HepG2 (cell line): ENCODE data around the gene TXNL4B. TPM values are rescaled to one million over a fixed set of nuclear protein-coding genes. Genes with fewer than 3 reads are reported as not detected.

ENCODE experiments used
- ATAC-seq: fragments of 200-7000 bp; cut with Tn5 transposase; 3 replicates; pipeline ENCODE4 v1.9.1; 2020; ENCODE audit warnings: mild to moderate bottlenecking, moderate library complexity
- BruUV-seq: library from RNA; stranded (reverse); fragments of 400-500 nt; replicated peaks from 2 replicates; lab custom pipeline; 2021; lab: Mats Ljungman, UMichigan
- CTCF ChIA-PET: fragments of 300-600 bp; formaldehyde crosslinking; extraction: SDS; loops from one replicate; lab custom pipeline; 2021; ENCODE audit warnings: low total read pairs, inconsistent platforms, low intra/inter-chr PET ratio; lab: Yijun Ruan, JAX
- POLR2A ChIA-PET: fragments of 350-600 bp; sonication (Branson Sonifier 250); formaldehyde crosslinking; loops from one replicate; lab custom pipeline; 2020; ENCODE audit warnings: antibody characterized with exemption, inconsistent platforms; lab: Yijun Ruan, JAX
- DNase-seq: peaks from one replicate; pipeline ENCODE4 v3.0.0-alpha.2; 2015; ENCODE audit warnings: low spot score
- FAIRE-seq: peaks from 3 replicates; lab custom pipeline; 2011; peaks lifted over from hg19 to GRCh38; lab: Jason Lieb, UNC
- H2AFZ ChIP-seq: one replicate; pipeline ENCODE4 v1.6.1; 2011; ENCODE audit warnings: low read length, inconsistent platforms
- H3K27ac ChIP-seq: fragments of 300-600 bp; 3 replicates; pipeline ENCODE4 v1.8.0; 2011; ENCODE audit warnings: mixed run types, mild to moderate bottlenecking, mixed read lengths, low read length, inconsistent platforms; ENCODE audit not compliant: insufficient read depth; ENCODE audit errors: extremely low read length
- H3K27me3 ChIP-seq, 2 experiments: fragments of 200-600 bp in 1 of 2; 2 replicates in 1 of 2; 3 replicates in 1 of 2; pipeline versions ENCODE4 v1.6.0 to v1.8.0; 2011; ENCODE audit warnings: low read length in 2 of 2, mild to moderate bottlenecking in 2 of 2, moderate library complexity in 2 of 2, inconsistent platforms in 1 of 2; ENCODE audit not compliant: insufficient read depth in 2 of 2, control insufficient read depth in 1 of 2
- H3K36me3 ChIP-seq, 2 experiments: fragments of 200-600 bp in 1 of 2; replicated peaks in 1 of 2; 2 replicates in 1 of 2; 3 replicates in 1 of 2; pipeline versions ENCODE4 v1.5.1 to v1.8.0; 2011; ENCODE audit warnings: low read length in 2 of 2, inconsistent platforms in 1 of 2; ENCODE audit not compliant: insufficient read depth in 2 of 2, control insufficient read depth in 1 of 2
- H3K4me1 ChIP-seq: 2 replicates; pipeline ENCODE4 v1.5.1; 2012; ENCODE audit warnings: low read length, inconsistent platforms; ENCODE audit not compliant: insufficient read depth
- H3K4me2 ChIP-seq: 2 replicates; pipeline ENCODE4 v1.6.0; 2011; ENCODE audit warnings: low read depth, low read length, inconsistent platforms
- H3K4me3 ChIP-seq, 3 experiments: fragments of 200-600 bp in 1 of 3; sonication (generic), shearing (Covaris generic) in 1 of 3; replicated peaks in 1 of 3; 2 replicates each; pipeline ENCODE4 v1.5.1; 2011 to 2016; ENCODE audit warnings: low read length in 3 of 3, inconsistent platforms in 2 of 3, low read depth in 2 of 3, mild to moderate bottlenecking in 2 of 3, control low read depth in 1 of 3, mixed read lengths in 1 of 3; ENCODE audit not compliant: insufficient read depth in 1 of 3
- H3K79me2 ChIP-seq: one replicate; pipeline ENCODE4 v1.6.1; 2011; ENCODE audit warnings: low read length, inconsistent platforms; ENCODE audit not compliant: insufficient read depth
- H3K9ac ChIP-seq: 2 replicates; pipeline ENCODE4 v1.6.0; 2011; ENCODE audit warnings: mild to moderate bottlenecking, low read depth, low read length, inconsistent platforms; ENCODE audit not compliant: insufficient read depth
- H3K9me3 ChIP-seq: 2 replicates; pipeline ENCODE4 v1.5.1; 2012; ENCODE audit warnings: mild to moderate bottlenecking, low read length
- H4K20me1 ChIP-seq: 2 replicates; pipeline ENCODE4 v1.6.0; 2011; ENCODE audit warnings: inconsistent platforms, mild to moderate bottlenecking, low read length, moderate library complexity; ENCODE audit not compliant: insufficient read depth
- ATM ChIP-seq: fragments of 450-650 bp; IDR thresholded peaks from 2 replicates; pipeline ENCODE4 v1.7.1; 2017; ENCODE audit warnings: mild to moderate bottlenecking, borderline replicate concordance
- DPF2 ChIP-seq: sonication (generic); formaldehyde crosslinking; IDR thresholded peaks from 2 replicates; pipeline ENCODE4 v1.4.0; 2020; ENCODE audit warnings: mild to moderate bottlenecking, low read depth, missing genetic modification reagents, borderline replicate concordance
- JARID2 ChIP-seq: sonication (generic); formaldehyde crosslinking; IDR thresholded peaks from 2 replicates; pipeline ENCODE4 v1.8.1; 2023; ENCODE audit warnings: missing genetic modification reagents, inconsistent platforms; ENCODE audit not compliant: insufficient replicate concordance
- KDM6A ChIP-seq: IDR thresholded peaks from 2 replicates; pipeline ENCODE4 v1.6.1; 2016; ENCODE audit warnings: low read depth
- RFX3 ChIP-seq: IDR thresholded peaks from 2 replicates; pipeline ENCODE4 v1.6.1; 2016; ENCODE audit warnings: missing biosample characterization, missing genetic modification reagents
- ZNF326 ChIP-seq: sonication (generic); formaldehyde crosslinking; IDR thresholded peaks from 2 replicates; pipeline ENCODE4 v1.4.0; 2020; ENCODE audit warnings: missing genetic modification reagents, borderline replicate concordance
- ZNF607 ChIP-seq: sonication (generic); formaldehyde crosslinking; IDR thresholded peaks from 2 replicates; pipeline ENCODE4 v1.5.1; 2020; ENCODE audit warnings: missing genetic modification reagents, mild to moderate bottlenecking, borderline replicate concordance
- WGBS: methylation state at CpG from one replicate; pipeline ENCODE4 v1.1.6; 2017; ENCODE audit warnings: low lambda C conversion rate; 5-methylcytosine and 5-hydroxymethylcytosine counted together
- in situ Hi-C: cut with HindIII; loops from 2 replicates; pipeline ENCODE4 v1.10.0; 2017; ENCODE audit warnings: low pct_unique_long_range_greater_than_20kb; ENCODE audit not compliant: extremely low pct_ligation_motif_present
- intact Hi-C: fragments of 100-400 bp; cut with micrococcal nuclease; formaldehyde crosslinking; loops from one replicate; pipeline ENCODE4 v1.10.0; 2022; ENCODE audit not compliant: unreplicated experiment
- polyA plus RNA-seq, 8 experiments: library from polyadenylated mRNA; depleted of rRNA in 3 of 8; stranded (reverse) in 7 of 8; unstranded in 1 of 8; fragments of >200 nt; fragmentation: Illumina TruSeq in 4 of 8; extraction: Trizol in 4 of 8; gene quantifications; 2 replicates each; pipeline versions ENCODE4 v1.2.1 to v1.2.3, GENCODE V29; 2011 to 2016; ENCODE audit warnings: low read depth in 4 of 8, missing spikeins in 1 of 8, mixed read lengths in 1 of 8; ENCODE audit not compliant: insufficient read depth in 1 of 8
- total RNA-seq, 5 experiments: library from RNA; depleted of rRNA; stranded (reverse); fragments of >200 nt; fragmentation: Illumina TruSeq; extraction: Trizol; gene quantifications; 2 replicates each; pipeline ENCODE4 v1.2.3, GENCODE V29; 2016; ENCODE audit warnings: low read depth in 1 of 5

TXNL4B gene
- total and polyA plus RNA-seq, 2 of the 13 experiments (the other 11 are each of a cell fraction or from before 2014, with no cell fraction given), result 17.4 to 18.3 TPM

- Histone ChIP-seq H3K4me3 (no peak overlapping the region), H3K27me3 (no peaks in the 10 kb centered on the region), H3K9ac (no peak overlapping the region), H3K4me1 (peaks cover 26% of the 10 kb centered on the region), H3K27ac (no peak overlapping the region)
- no TSS peak for BruUV-seq
- ATAC-seq, result no peak
- in situ Hi-C loops, result no loop called here
- FAIRE-seq, result no peak
- WGBS, result 90% methylated on average over 10 of the region's 11 CpGs
- TF ChIP-seq RFX3 (CRISPR knock-in tag), result no peak
- no peak for TF ChIP-seq DPF2 (CRISPR knock-in tag)
- no peak for TF ChIP-seq ZNF326
- TF ChIP-seq KDM6A, result no peak
- no peak for TF ChIP-seq JARID2 (CRISPR knock-in tag)
- TF ChIP-seq ZNF607, result no peak
- TF ChIP-seq, all 625 proteins: peak for 0
- Histone ChIP-seq H4K20me1 (no peaks in the 10 kb centered on the region), H3K4me2 (no peak overlapping the region), H3K9me3 (no peaks in the 10 kb centered on the region), H3K36me3 (no peaks in the 10 kb centered on the region), H2AFZ (no peak overlapping the region), H3K79me2 (no peaks in the 10 kb centered on the region)
- intact Hi-C loops, result no loop called here
- POLR2A ChIA-PET, result no interaction called here
- DNase-seq, result no peak
- CTCF ChIA-PET, result no interaction called here
These were observed 29.5 kb upstream of the TXNL4B start for GRCh38 chr16:72122916-72123315.

- no peaks in the 10 kb centered on the region for H3K36me3 ChIP-seq
- H3K9ac ChIP-seq, result no peak overlapping the region
- ATAC-seq, result no peak
- 96% methylated on average over 2 of the region's 2 CpGs for WGBS
- DNase-seq, result no peak
- intact Hi-C loops, result no loop called here
- no TSS peak for BruUV-seq
- no peaks in the 10 kb centered on the region for H3K27me3 ChIP-seq
- POLR2A ChIA-PET, result no interaction called here
- H3K4me3 ChIP-seq, result no peak overlapping the region
- H3K9me3 ChIP-seq, result no peaks in the 10 kb centered on the region
- no peak for TF ChIP-seq ATM
- TF ChIP-seq, all 625 proteins: peak for 0
- Histone ChIP-seq H3K4me2 (no peak overlapping the region), H4K20me1 (no peaks in the 10 kb centered on the region), H2AFZ (no peak overlapping the region), H3K27ac (no peak overlapping the region), H3K4me1 (peaks cover 26% of the 10 kb centered on the region), H3K79me2 (no peaks in the 10 kb centered on the region)
- no peak for FAIRE-seq
- in situ Hi-C loops, result no loop called here
- CTCF ChIA-PET, result no interaction called here
These were observed 28.9 kb upstream of the TXNL4B start for GRCh38 chr16:72122308-72122707.
